GM19351 (cell line): ENCODE measurements around the gene SIL1.

Experiments
- ATAC-seq: cut with Tn5 transposase; IDR thresholded peaks from one replicate; pipeline ENCODE4 v1.9.1; 2021; ENCODE audit warnings: mild to moderate bottlenecking, moderate library complexity; ENCODE audit not compliant: unreplicated experiment

The SIL1 gene

DNA sequence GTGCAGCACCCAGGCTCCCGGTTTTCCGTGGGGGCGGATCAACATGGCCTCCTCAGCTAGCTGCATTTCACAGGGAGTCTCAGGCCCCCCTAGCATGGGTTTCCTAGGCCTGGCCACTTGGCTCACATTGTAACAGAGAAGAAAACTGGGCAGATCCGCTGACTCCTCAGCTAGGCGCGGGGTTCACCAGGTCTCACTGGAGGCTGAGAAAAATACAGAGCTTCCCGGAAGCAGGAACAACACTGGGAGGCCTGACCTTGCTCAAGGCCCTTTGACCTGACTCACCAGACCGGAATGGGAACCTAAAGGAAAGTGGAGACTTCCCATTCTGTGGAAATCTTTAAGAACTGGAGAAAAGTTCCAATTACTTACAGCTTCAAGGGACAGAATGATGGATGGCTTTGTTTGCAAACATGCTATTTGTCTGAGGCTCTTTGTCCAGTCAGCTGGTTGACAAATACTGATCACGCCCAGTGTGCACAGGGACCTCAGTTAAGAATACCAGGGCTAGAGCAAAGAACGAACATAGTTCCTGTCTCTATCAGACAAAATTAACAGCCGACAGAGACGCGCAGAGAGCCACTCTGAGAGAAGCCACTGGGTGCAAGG, 234.3 kb downstream of the SIL1 start:
- ATAC-seq = no peak

DNA sequence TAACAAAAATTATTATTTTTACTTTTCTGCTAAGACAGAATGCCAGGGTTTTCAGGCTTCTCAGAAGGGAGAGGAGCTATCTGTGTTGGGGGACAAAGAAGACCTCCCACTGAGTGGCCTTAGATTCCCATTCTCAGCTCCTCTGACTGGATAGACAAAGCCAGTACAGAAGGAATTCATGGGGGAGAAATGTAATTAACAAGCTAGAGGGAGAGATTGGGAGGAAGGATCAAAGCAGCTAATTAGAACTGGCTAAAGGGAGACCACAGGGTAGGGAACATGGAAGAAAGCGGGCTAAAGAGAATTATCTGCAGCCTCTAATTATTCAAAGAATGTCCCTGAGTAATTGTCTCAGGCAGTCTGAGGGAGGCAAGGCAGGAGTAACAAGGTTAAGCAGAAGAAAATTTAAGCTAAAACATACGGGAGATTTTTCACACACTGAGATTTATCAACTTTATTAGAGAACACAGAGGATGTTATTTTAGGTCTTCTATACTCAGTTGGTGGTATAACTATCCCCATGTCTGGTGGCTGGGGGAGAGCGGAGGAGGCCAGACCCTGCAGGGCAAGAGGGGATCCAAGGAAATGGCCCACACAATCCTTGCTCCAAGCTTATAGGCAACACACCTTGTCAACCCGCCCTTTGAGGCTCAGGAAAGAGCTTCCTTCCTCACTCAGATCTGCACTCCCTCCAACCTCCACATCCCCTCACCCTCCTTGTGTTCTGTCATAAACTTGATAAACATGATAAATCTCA, 235.4 kb downstream of the SIL1 start:
- ATAC-seq = no peak

DNA sequence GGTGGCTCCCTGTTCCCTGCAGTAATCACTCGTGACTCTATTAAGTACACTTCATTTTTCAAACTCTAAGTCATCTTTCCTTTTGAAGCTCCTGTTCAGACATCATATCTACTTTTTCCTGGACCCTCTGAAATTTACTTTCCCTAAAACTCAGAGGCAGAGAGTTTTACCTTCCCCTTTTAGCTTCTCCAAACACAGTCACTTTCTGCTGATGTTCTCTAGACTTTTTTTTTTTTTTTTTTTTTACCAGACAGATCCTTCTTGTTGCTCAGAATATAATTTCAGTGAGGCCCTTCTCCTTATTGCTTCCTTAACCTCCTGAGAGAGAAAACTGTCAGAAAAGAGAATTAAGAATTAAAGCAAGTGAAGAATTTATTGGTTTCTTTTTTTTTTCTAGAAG, 236.4 kb downstream of the SIL1 start:
- no peak for ATAC-seq

DNA sequence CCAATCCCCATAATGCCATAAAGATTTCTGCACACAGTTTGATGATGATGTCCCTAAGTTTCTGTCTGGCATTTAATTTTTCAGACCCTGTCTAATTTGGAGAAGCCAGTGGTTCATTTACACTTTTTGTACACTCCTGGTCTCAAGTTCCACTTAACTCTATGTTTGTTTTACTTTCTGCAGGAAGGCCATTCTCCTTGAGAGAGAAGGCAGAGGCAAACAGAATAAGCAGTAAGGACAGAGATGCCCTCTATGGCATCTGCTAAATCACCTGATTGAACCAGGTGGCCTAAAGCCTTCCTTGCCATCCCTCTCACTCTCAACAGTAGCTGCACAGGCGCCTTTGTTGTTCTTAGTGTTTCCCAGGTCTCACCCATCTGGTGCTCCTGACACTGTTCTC, 236.9 kb downstream of the SIL1 start:
- ATAC-seq = no peak

DNA sequence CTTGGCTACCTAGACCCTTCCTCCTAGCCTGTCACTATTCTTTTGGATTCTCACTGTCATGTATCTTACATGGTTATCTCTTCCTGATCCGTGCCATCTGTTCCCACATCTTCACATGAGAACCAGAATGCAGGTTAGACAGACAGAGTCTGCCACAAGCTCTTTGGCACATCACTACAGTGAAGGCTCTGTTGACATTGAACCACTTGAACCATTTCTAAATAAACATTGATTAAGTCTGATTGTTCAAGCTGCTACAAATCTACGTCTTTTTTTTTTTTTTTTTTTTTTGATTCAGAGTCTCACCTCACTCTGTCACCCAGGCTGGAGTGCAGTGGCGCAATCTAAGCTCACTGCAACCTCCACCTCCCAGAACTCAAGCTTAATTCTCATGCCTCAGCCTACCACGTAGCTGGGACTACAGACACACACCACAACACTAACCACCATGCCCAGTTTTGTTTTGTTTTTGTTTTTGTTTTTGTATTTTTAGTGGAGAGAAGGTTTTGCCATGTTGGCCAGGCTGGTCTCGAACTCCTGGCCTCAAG, 237.9 kb downstream of the SIL1 start:
- ATAC-seq = no peak

DNA sequence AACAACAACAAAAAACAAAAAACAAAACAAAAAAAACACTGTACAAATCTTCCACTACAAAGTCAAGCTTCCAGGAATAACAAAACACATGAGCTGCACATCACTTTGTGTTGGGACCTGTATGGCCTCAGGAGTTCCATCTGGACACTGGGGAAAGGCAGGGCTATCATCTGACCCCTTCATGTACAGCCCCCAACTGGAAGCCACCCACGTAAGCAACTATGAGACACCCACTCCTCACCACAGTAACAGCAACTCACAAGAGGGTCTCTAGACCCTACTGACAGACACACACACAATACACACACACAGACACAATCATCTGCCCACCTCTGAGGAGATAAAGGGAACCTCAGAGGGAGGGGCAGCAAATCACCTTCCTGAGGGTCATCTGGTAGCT, 241.4 kb downstream of the SIL1 start:
- ATAC-seq = no peak

DNA sequence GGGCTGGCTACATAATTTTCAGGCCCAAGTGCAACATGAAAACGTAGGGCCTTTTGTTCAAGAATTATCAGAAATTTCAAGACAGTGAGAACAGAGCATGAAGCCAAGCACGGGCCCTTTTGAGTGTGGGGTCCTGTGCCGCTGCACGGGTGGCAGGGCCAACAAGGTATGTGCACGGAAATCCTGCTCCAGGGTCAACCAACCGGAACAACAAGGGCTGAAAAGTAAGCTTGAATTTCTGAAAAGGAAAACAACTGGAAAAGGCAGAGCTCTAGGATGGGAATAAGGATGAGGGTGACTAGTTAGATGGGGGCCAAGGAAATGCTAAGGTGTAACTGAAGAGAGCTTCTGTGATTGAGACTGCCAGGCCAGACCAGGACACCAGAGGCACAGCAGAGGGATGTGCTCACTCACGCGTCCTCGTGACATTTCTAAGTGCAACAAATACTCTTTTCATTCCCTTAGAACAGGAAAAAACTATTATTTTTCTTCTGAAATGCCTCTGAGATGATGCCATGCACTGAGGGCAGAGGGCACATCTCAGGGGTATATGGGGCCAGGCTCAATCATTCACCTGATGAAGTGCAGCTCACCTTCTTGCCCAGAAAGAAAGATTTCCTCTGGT, 242.4 kb downstream of the SIL1 start:
- no peak for ATAC-seq

DNA sequence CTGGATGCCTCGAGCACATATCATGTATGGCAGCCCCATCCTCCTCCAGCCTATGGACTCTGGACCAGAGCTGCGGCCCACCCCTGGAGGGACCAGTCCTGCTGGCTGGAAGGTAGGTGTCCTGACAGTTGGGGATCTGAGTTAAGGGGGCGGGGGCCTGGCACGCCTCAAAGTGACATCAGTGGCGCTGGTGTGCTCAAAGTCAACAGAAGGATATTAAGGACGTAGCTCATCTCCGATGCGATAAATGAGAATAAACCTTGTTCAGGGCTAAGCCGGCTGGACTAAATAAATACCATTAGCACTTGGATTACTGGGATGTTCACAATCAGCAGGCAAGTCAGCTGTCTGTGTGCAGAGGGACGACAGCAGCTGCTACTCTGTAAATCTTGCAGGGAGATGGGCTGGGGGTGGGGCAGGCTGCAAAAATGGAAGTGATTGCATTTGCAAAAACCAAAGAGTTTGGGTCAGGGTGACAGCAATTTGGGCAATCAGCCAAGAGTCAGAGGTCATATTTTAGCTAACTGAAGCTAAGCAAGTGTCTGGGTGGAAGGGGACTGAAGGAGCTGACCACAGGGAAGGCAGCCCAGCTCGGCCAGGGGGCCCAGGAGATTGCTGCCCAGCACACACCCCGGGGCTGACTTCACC, 243.0 kb downstream of the SIL1 start:
- no peak for ATAC-seq

DNA sequence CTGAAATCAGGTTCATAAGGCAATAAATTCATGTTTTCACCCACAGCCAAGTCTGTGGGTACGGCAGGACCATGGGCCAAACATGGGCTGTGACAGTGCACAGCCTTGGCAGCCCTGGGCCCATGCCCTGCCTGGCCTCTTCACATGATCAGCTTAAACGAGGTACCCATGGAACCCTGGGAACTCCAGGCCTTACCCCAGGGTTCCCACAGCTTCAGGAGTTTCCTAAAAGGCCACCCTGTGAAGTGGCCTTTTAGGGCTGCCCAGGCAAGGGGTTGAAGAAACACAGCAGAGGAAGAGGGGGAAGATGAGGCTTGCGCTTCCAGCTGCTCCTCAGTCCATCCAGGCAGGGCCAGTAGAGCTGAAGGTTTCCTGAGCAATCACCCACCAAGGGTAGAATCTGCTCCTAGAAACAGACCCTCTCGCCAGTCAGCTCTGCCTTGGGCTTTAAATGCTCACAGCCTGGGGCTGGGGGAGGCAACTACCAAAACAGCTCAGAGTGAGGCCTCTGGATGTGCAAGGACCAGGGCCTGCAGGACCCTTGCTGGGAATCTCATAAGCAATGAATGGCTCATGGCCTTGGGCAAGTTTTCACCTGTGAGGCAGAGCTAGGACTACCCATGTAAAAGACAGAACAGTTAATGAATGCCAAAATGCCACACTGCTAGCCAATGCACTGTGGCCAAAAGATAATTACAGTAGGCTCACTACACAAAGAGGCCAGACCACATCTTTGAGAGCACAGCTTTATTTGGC, 243.7 kb downstream of the SIL1 start:
- no peak for ATAC-seq

DNA sequence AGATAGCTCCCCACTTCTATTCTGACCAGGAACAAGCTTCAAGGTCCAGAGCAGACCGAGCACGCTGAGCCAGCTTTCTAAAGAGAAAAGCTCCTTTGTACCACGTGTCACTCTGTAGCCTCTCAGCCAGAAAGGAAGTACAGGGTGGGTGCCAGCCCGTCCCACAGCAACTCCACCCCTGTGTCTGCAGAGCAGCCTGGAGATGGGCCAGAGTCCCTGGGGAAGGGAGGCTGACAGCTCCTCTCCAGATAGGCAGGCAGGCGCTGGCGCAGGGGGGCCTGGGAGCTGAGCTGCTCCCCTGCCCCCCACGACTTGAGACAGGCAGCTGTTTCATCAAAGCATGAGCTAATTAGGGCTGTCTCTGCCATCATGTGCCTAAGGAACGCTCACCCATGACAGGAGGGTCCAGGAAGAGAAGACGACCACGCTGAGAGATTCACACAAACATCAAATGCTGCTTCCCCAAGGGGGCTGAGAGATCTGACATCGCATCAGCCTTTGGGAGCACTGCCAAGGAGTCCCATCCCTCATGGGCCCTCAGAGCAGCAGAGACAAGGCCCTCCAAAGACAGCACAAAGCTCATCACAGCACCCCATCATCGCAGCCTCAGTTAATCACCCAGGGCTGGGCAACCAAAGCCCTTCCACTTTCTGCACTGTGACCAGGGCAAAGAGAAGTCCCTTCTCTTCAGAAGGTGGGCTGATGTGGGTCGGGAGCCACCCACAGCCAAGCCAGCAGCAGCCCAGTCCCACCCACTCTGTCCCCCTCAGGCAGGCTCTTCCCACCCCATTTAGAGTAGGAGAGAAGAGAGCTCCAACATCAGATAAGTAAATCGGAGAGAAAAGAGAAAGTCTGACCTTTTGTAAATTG, 244.5 kb downstream of the SIL1 start:
- ATAC-seq = no peak

DNA sequence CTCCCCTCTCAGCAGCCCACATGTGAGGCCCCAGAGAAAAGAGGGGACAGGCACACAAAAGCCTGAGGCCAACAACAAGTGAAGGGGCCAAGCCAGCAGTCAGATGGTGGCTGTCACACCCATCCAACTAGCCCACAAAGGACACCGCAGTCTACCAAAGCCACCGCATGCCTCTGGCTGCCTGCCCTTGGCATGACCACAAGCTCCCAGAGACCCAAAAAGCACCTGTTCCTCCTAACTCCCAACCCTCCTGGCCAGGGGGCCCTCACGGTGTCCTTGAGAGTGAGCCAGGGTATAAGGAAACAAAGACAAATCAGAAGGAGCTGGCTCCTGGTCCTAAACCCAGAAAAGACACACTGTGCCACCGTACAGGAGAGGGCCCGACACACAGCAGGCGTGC, 245.2 kb downstream of the SIL1 start:
- no peak for ATAC-seq

DNA sequence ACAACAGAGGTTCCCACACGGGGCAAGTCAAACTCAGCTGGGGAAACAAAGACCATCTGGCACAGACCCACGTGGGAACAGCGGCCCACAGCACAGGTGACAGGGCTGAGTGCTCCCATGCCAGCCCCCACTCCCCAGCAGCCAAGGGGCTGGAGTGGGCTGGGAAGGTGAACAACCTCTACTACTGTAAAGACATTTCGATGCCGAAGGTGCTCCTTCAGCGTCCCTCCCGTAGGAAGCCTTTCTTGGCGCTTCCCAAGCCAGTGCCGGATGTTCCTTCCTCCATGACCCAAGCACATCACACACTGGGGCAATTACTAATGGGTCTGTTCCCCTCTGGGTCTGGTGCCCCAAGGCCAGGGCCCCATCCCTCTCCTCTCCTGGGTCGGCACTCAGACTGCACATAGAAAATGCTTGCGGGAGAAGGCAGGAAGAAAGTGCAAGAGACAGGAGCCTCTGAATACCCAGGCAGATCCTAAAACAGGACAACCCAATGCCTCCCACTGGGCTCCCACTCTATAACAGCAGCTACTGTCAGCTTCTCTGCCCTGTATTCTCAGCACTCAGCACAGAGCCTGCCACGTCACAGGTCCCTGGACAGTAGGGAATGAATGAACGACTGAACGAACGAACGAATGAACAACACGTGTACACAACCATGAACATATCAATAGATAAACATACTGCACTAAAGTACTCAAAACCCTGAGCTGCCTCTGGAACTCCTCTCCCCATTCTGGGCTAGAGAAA, 246.0 kb downstream of the SIL1 start:
- ATAC-seq = no peak

DNA sequence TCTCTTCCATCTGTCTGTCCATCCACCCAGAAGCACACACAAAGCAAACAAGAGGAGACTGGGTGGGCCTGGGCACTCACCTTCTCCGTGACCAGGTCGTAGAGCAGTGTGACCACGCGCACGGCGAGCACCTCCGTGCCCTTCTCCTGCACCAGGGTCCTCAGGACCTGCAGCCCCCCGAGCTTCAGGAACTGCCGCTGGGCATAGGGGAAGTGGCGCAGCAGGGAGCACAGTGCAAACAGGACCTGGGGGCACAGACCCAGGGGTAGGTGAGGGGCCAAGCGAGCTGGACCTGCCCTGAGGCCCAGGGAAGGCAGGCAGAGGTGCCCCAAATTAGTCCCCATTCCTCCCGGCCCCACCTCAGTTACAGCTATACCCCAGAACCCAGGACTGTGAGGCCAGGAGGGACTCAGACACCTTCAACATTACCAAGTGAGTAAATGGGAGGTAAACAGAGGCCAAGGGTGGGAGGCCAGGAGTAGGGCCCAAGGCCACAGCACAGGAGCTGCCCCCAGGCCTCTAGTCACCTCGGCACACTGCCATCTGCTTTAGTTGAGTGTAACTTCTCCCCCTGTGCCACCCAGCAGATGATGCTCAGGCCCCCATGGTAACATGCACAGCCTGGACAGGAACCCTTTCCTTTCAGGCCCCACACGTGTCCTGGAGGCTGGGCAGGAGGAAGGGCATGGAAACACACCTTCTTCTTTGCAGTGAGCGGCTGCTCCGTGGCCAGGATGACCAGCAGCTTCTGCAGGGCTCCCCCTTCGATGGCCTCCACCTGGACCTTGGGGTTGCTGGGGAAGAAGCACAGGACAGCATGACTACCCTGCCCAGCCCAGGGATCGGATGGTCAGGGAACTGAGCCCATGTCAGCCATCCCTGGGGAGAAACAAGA, 246.8 kb downstream of the SIL1 start:
- no peak for ATAC-seq

DNA sequence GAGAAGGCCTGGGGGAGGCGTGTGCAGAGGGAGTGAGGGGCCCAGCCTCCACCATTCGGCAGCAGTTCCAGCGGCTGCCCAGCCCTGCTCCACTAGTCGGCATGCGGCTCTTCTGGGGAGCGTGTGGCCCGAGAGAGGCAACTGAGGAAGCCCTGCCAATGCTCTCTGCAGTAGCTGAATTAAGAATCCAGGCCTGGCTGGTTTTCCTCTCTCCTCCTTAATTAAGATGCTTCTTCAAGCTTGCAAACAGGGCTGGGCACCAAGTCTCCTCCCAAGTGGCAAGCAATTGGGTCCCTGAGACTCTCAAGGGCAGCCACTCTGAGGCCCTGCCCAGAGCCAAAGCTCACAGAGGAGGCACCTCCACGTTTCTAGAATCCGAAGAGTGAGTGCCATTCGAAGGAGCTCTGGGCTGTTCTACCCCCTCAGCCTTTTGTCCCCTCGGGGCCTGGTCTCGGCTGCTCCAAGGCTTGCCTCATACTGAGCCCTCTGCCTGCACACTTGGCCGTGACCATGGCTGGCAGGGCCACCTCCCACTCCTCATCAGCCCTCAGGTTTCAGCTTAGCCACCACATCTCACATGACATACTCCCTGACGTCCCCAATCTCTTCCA, 247.6 kb downstream of the SIL1 start:
- ATAC-seq = no peak

DNA sequence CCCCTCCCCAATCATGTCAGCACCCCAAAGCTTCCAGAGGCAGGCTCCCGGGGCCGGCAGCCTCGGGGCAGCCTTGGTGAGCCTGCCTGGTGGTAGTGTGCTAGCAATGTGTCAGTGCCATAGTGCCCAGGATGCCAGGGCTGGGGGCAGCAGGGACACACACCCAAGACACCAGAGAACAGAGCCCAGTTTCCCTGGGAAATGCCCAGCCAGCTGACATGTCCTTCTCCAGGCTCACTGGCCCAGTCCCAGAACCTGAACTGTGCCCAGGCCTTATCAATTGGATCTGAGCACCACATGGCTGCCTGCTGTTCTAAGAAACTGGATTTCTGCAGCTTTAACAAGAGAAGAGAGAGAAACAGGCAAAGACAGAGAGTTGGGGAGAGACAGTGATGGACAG, 248.2 kb downstream of the SIL1 start:
- no peak for ATAC-seq

DNA sequence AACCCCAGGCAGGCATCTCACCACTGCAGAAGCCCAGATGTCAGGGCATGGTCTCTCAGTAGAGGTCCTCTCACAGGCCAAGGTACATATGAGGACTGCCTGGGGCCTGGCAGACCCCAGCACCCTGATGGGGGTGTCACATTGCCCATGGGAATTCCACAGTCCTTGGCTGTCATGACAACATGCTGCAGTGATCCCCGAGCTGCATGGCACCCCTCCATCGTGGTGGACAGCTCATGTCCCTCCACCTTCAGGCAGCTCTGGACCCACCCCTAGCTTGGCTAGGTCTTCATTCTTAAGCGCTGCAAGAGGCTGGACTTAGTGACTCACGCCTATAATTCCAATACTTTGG, 249.0 kb downstream of the SIL1 start:
- no peak for ATAC-seq

DNA sequence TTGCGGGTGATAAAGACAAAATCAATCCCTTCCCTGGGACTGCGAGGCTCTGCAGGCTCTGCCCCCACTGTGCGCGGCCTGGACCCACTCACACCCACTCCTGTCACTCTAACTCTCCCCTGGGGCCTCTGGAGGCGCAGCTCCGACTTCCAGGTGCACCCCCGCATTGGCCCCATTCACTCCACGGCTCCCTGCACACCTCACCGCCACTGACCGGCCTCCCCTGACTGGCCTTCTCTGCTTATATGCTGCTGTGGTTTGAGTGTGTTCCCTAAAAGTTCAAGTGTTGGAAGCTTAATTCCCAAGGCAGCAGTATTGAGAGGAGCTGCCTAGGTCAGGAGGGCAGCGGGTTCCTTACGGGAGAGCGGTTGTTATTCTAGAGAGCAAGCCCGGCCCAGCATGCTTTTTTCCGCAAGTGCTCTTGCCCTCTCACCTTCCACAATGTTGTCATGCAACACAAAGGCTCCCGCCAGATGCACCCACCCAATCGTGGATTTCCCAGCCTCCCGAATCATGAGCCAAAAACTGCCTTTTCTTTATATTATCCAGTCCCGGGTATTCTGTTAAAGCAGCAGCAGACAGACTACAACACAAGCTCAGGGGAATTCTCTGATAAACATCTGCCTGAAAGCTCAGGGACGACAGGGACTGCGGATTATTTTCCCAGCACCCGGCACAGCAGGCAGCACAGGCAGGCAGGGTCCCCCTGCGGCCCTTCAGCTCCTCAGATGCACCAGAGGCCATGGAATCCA, 249.5 kb downstream of the SIL1 start:
- no peak for ATAC-seq
